GM23338 (cell line): Measurements from ENCODE around the gene IQGAP1. TPM values are rescaled to one million over a fixed set of nuclear protein-coding genes. Genes with fewer than 3 reads are reported as not detected.

Experiments
- ATAC-seq: fragments of 200-7000 bp; cut with Tn5 transposase; 3 replicates; pipeline ENCODE4 v1.9.1; 2020
- DNase-seq: peaks from one replicate; pipeline ENCODE4 v3.0.0-alpha.2; 2015; ENCODE audit warnings: low spot score
- H2AFZ ChIP-seq: fragments of 200-600 bp; sonication (generic); 2 replicates; pipeline ENCODE4 v1.8.0; 2016; ENCODE audit warnings: antibody characterized with exemption, mild to moderate bottlenecking, moderate library complexity
- H3F3A ChIP-seq: fragments of 200-600 bp; sonication (generic); replicated peaks from 2 replicates; pipeline ENCODE4 v1.8.0; 2017; ENCODE audit warnings: antibody characterized with exemption, mixed run types, low read depth
- H3K27ac ChIP-seq: fragments of 200-600 bp; sonication (generic); 2 replicates; pipeline ENCODE4 v1.6.1; 2016; ENCODE audit warnings: low read depth
- H3K27me3 ChIP-seq: fragments of 200-600 bp; sonication (generic); 2 replicates; pipeline ENCODE4 v1.8.0; 2016; ENCODE audit warnings: mild to moderate bottlenecking, mixed run types, moderate library complexity; ENCODE audit not compliant: insufficient read depth
- H3K36me3 ChIP-seq: fragments of 200-600 bp; sonication (generic); 2 replicates; pipeline ENCODE4 v1.8.0; 2016; ENCODE audit warnings: mild to moderate bottlenecking; ENCODE audit not compliant: insufficient read depth
- H3K4me1 ChIP-seq: fragments of 200-600 bp; sonication (generic); 2 replicates; pipeline ENCODE4 v1.8.0; 2016; ENCODE audit warnings: mild to moderate bottlenecking, moderate library complexity; ENCODE audit not compliant: insufficient read depth
- H3K4me2 ChIP-seq: fragments of 200-600 bp; sonication (generic); 2 replicates; pipeline ENCODE4 v1.7.1; 2017; ENCODE audit warnings: mixed run types
- H3K4me3 ChIP-seq: fragments of 200-600 bp; sonication (generic); 2 replicates; pipeline ENCODE4 v1.6.1; 2016; ENCODE audit warnings: mixed run types
- H3K79me2 ChIP-seq: fragments of 200-600 bp; sonication (generic); replicated peaks from 2 replicates; pipeline ENCODE4 v1.8.0; 2017; ENCODE audit warnings: mild to moderate bottlenecking; ENCODE audit not compliant: insufficient read depth
- H3K9me2 ChIP-seq: fragments of 200-600 bp; sonication (generic); 2 replicates; pipeline ENCODE4 v1.8.0; 2017; ENCODE audit not compliant: insufficient read depth
- H4K20me1 ChIP-seq: fragments of 200-600 bp; sonication (generic); replicated peaks from 2 replicates; pipeline ENCODE4 v1.8.0; 2017; ENCODE audit warnings: mild to moderate bottlenecking; ENCODE audit not compliant: insufficient read depth
- H3K27ac Mint-ChIP-seq: 2 replicates; pipeline ENCODE4 v1.8.0; 2020; ENCODE audit warnings: inconsistent platforms, mild to moderate bottlenecking, moderate library complexity, mixed read lengths
- H3K27me3 Mint-ChIP-seq: 3 replicates; pipeline ENCODE4 v1.8.0; 2022; ENCODE audit warnings: low read depth, mild to moderate bottlenecking, moderate library complexity, mixed read lengths, inconsistent platforms; ENCODE audit not compliant: insufficient read depth, poor library complexity
- H3K36me3 Mint-ChIP-seq: 3 replicates; pipeline ENCODE4 v1.8.0; 2021; ENCODE audit warnings: low read depth, mild to moderate bottlenecking, inconsistent platforms, moderate library complexity, mixed read lengths
- H3K4me1 Mint-ChIP-seq: 3 replicates; pipeline ENCODE4 v1.8.0; 2020; ENCODE audit warnings: mild to moderate bottlenecking, inconsistent platforms, mixed read lengths
- H3K4me3 Mint-ChIP-seq: 3 replicates; pipeline ENCODE4 v1.8.0; 2021; ENCODE audit warnings: moderate library complexity, mild to moderate bottlenecking, inconsistent platforms, mixed read lengths
- H3K9me3 Mint-ChIP-seq: 3 replicates; pipeline ENCODE4 v1.8.0; 2020; ENCODE audit warnings: moderate library complexity, mild to moderate bottlenecking, inconsistent platforms, mixed read lengths
- CREB1 ChIP-seq: fragments of 250-450 bp; sonication (Bioruptor Pico); IDR thresholded peaks from 2 replicates; pipeline ENCODE4 v1.5.0; 2020; ENCODE audit warnings: low read depth, mild to moderate bottlenecking, moderate library complexity
- EZH2phosphoT487 ChIP-seq: fragments of 200-600 bp; sonication (generic); IDR thresholded peaks from one replicate; pipeline ENCODE4 v1.8.1; 2018; ENCODE audit warnings: antibody characterized with exemption; ENCODE audit not compliant: unreplicated experiment
- JUNB ChIP-seq: IDR thresholded peaks from one replicate; pipeline ENCODE4 v1.6.1; 2016; ENCODE audit warnings: antibody characterized with exemption; ENCODE audit not compliant: unreplicated experiment
- NANOG ChIP-seq: IDR thresholded peaks from 2 replicates; pipeline ENCODE4 v1.6.1; 2016; ENCODE audit warnings: antibody characterized with exemption, borderline replicate concordance
- POLR2AphosphoS5 ChIP-seq: IDR thresholded peaks from 2 replicates; pipeline ENCODE4 v1.6.1; 2016; ENCODE audit warnings: antibody characterized with exemption, low read depth
- STAT1 ChIP-seq: IDR thresholded peaks from one replicate; pipeline ENCODE4 v1.6.1; 2016; ENCODE audit warnings: antibody characterized with exemption; ENCODE audit not compliant: unreplicated experiment
- ZNF114 ChIP-seq: fragments of 250-450 bp; sonication (Bioruptor Pico); IDR thresholded peaks from 2 replicates; pipeline ENCODE4 v1.5.0; 2020; ENCODE audit warnings: mild to moderate bottlenecking, moderate library complexity
- polyA plus RNA-seq: library from polyadenylated mRNA; unstranded; fragments of >200 nt; fragmentation: Nextera tagmentation; extraction: Ambion mirVana; gene quantifications from 2 replicates; pipeline ENCODE4 v1.2.1, GENCODE V29; 2016
- total RNA-seq: library from RNA; depleted of rRNA; stranded (reverse); fragments of >200 nt; shearing (Covaris generic); gene quantifications from 2 replicates; pipeline ENCODE4 v1.2.3, GENCODE V29; 2014
- TF ChIP-seq, protein P1 (sequence below): fragments of 250-450 bp; sonication (Bioruptor Pico); IDR thresholded peaks from 2 replicates; pipeline ENCODE4 v1.5.0; 2020; ENCODE audit warnings: mild to moderate bottlenecking, moderate library complexity
- TF ChIP-seq, protein P2 (sequence below), 2 experiments: fragments of 200-600 bp in 1 of 2; sonication (generic) in 1 of 2; conservative IDR thresholded peaks; 2 replicates each; pipeline versions ENCODE4 v1.5.1 to v1.6.1; 2016 to 2017; ENCODE audit warnings: antibody characterized with exemption in 2 of 2, low read depth in 2 of 2, mild to moderate bottlenecking in 2 of 2, moderate library complexity in 1 of 2
- TF ChIP-seq, protein P3 (sequence below): IDR thresholded peaks from one replicate; pipeline ENCODE4 v1.6.1; 2018; ENCODE audit warnings: antibody characterized with exemption; ENCODE audit not compliant: unreplicated experiment

The IQGAP1 gene
- total and polyA plus RNA-seq, 2 experiments from 2014 or later: 92.7 to 159 TPM

DNA sequence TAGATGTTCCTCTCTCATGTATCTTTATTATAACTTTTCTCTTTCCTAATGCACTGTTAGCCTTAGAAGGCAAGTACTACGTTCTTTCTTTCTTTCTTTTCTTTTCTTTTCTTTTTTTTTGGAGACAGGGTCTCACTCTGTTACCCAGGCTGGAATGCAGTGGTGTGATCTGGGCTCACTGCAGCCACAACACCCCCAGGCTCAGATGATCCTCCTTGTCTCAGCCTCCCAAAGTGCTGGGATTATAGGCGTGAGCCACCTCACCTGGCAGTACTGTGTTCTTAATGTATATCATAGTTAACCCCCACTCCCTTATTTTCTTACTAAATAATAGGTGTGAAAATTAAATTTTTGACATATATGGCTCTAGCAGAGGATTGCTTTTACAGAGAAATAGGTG, 23.1 kb downstream of the IQGAP1 start:
- H3K36me3 Mint-ChIP-seq: peaks cover 14% of the 10 kb centered on the region
- no peak for TF ChIP-seq JUNB
- TF ChIP-seq NANOG: no peak
- TF ChIP-seq, protein P1, sequence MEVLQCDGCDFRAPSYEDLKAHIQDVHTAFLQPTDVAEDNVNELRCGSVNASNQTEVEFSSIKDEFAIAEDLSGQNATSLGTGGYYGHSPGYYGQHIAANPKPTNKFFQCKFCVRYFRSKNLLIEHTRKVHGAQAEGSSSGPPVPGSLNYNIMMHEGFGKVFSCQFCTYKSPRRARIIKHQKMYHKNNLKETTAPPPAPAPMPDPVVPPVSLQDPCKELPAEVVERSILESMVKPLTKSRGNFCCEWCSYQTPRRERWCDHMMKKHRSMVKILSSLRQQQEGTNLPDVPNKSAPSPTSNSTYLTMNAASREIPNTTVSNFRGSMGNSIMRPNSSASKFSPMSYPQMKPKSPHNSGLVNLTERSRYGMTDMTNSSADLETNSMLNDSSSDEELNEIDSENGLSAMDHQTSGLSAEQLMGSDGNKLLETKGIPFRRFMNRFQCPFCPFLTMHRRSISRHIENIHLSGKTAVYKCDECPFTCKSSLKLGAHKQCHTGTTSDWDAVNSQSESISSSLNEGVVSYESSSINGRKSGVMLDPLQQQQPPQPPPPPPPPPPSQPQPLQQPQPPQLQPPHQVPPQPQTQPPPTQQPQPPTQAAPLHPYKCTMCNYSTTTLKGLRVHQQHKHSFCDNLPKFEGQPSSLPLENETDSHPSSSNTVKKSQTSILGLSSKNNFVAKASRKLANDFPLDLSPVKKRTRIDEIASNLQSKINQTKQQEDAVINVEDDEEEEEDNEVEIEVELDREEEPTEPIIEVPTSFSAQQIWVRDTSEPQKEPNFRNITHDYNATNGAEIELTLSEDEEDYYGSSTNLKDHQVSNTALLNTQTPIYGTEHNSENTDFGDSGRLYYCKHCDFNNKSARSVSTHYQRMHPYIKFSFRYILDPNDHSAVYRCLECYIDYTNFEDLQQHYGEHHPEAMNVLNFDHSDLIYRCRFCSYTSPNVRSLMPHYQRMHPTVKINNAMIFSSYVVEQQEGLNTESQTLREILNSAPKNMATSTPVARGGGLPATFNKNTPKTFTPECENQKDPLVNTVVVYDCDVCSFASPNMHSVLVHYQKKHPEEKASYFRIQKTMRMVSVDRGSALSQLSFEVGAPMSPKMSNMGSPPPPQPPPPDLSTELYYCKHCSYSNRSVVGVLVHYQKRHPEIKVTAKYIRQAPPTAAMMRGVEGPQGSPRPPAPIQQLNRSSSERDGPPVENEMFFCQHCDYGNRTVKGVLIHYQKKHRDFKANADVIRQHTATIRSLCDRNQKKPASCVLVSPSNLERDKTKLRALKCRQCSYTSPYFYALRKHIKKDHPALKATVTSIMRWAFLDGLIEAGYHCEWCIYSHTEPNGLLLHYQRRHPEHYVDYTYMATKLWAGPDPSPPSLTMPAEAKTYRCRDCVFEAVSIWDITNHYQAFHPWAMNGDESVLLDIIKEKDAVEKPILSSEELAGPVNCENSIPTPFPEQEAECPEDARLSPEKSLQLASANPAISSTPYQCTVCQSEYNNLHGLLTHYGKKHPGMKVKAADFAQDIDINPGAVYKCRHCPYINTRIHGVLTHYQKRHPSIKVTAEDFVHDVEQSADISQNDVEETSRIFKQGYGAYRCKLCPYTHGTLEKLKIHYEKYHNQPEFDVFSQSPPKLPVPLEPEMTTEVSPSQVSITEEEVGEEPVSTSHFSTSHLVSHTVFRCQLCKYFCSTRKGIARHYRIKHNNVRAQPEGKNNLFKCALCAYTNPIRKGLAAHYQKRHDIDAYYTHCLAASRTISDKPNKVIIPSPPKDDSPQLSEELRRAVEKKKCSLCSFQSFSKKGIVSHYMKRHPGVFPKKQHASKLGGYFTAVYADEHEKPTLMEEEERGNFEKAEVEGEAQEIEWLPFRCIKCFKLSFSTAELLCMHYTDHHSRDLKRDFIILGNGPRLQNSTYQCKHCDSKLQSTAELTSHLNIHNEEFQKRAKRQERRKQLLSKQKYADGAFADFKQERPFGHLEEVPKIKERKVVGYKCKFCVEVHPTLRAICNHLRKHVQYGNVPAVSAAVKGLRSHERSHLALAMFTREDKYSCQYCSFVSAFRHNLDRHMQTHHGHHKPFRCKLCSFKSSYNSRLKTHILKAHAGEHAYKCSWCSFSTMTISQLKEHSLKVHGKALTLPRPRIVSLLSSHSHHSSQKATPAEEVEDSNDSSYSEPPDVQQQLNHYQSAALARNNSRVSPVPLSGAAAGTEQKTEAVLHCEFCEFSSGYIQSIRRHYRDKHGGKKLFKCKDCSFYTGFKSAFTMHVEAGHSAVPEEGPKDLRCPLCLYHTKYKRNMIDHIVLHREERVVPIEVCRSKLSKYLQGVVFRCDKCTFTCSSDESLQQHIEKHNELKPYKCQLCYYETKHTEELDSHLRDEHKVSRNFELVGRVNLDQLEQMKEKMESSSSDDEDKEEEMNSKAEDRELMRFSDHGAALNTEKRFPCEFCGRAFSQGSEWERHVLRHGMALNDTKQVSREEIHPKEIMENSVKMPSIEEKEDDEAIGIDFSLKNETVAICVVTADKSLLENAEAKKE (CRISPR knock-in tag): no peak
- TF ChIP-seq CREB1 (CRISPR knock-in tag): no peak
- no peak for TF ChIP-seq POLR2AphosphoS5
- no peak for TF ChIP-seq ZNF114 (CRISPR knock-in tag)
- TF ChIP-seq STAT1: no peak
- TF ChIP-seq, protein P2, sequence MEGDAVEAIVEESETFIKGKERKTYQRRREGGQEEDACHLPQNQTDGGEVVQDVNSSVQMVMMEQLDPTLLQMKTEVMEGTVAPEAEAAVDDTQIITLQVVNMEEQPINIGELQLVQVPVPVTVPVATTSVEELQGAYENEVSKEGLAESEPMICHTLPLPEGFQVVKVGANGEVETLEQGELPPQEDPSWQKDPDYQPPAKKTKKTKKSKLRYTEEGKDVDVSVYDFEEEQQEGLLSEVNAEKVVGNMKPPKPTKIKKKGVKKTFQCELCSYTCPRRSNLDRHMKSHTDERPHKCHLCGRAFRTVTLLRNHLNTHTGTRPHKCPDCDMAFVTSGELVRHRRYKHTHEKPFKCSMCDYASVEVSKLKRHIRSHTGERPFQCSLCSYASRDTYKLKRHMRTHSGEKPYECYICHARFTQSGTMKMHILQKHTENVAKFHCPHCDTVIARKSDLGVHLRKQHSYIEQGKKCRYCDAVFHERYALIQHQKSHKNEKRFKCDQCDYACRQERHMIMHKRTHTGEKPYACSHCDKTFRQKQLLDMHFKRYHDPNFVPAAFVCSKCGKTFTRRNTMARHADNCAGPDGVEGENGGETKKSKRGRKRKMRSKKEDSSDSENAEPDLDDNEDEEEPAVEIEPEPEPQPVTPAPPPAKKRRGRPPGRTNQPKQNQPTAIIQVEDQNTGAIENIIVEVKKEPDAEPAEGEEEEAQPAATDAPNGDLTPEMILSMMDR (conservative IDR thresholded peaks at IDR 0.05; ENCODE audit: low read depth in 2 of 2): no peak
- TF ChIP-seq, protein P3, sequence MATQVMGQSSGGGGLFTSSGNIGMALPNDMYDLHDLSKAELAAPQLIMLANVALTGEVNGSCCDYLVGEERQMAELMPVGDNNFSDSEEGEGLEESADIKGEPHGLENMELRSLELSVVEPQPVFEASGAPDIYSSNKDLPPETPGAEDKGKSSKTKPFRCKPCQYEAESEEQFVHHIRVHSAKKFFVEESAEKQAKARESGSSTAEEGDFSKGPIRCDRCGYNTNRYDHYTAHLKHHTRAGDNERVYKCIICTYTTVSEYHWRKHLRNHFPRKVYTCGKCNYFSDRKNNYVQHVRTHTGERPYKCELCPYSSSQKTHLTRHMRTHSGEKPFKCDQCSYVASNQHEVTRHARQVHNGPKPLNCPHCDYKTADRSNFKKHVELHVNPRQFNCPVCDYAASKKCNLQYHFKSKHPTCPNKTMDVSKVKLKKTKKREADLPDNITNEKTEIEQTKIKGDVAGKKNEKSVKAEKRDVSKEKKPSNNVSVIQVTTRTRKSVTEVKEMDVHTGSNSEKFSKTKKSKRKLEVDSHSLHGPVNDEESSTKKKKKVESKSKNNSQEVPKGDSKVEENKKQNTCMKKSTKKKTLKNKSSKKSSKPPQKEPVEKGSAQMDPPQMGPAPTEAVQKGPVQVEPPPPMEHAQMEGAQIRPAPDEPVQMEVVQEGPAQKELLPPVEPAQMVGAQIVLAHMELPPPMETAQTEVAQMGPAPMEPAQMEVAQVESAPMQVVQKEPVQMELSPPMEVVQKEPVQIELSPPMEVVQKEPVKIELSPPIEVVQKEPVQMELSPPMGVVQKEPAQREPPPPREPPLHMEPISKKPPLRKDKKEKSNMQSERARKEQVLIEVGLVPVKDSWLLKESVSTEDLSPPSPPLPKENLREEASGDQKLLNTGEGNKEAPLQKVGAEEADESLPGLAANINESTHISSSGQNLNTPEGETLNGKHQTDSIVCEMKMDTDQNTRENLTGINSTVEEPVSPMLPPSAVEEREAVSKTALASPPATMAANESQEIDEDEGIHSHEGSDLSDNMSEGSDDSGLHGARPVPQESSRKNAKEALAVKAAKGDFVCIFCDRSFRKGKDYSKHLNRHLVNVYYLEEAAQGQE: no peak
- TF ChIP-seq EZH2phosphoT487: no peak
- peak overlapping the region; percentile 86 for H3K27ac ChIP-seq
- H3K79me2 ChIP-seq: peaks cover 87% of the 10 kb centered on the region
- H3K4me3 ChIP-seq: no peak overlapping the region
- peaks cover 60% of the 10 kb centered on the region for H3K4me1 ChIP-seq
- peaks cover 4% of the 10 kb centered on the region; the same call in 1 of the 2 replicates for H3F3A ChIP-seq
- DNase-seq (no peak), ATAC-seq (peak; percentile 12; the same call in 1 of the 3 replicates)
- H3K36me3 ChIP-seq: no peaks in the 10 kb centered on the region
- H3K4me2 ChIP-seq: peak overlapping the region; percentile 8
- peak overlapping the region; percentile 57; the same call in 1 of the 2 replicates for H3K27ac Mint-ChIP-seq
- H3K27me3 ChIP-seq: no peaks in the 10 kb centered on the region
- peaks cover 61% of the 10 kb centered on the region for H3K4me1 Mint-ChIP-seq
- H3K27me3 Mint-ChIP-seq: peaks cover 5% of the 10 kb centered on the region
- no peak overlapping the region for H3K4me3 Mint-ChIP-seq
- H4K20me1 ChIP-seq: no peaks in the 10 kb centered on the region
- no peak overlapping the region for H2AFZ ChIP-seq
- H3K9me2 ChIP-seq: no peaks in the 10 kb centered on the region
- H3K9me3 Mint-ChIP-seq: peaks cover 6% of the 10 kb centered on the region; the same call in 1 of the 3 replicates
